ENCODE data around the gene RAB4A.

The RAB4A gene

GRCh38 chr1:229243638-229244037 lies 27.3 kb upstream of the RAB4A start:
- FAIRE-seq: no peak
- DNase-seq (ENCODE audit: insufficient read length, low spot score): no peak

GRCh38 chr1:229244091-229244490 lies 26.8 kb upstream of the RAB4A start:
- DNase-seq (ENCODE audit: insufficient read length, low spot score) (no peak), FAIRE-seq (no peak)

DNA sequence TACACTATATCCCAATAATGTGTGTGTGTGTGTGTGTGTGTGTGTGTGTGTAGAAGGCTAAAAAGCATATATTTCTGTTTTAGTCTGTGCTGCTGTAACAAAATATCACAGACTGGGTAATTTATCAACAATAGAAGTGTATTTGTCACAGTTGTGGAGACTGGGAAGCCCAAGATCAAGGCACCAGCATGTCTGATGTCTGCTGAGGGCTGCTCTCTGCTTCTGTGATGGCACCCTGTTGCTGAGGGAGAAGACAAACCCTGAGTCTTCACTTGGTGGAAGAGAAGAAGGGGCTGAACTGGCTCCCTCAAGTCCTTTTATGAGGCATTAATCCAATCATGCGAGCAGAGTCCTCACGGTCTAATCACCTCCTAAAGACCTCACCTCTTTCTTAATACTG lies 23.0 kb upstream of the RAB4A start:
- FAIRE-seq (no peak), DNase-seq (ENCODE audit: insufficient read length, low spot score) (no peak)

GRCh38 chr1:229248821-229249817 lies 21.8 kb upstream of the RAB4A start:
- FAIRE-seq (no peak), DNase-seq (ENCODE audit: insufficient read length, low spot score) (no peak)

- no peak for FAIRE-seq
- DNase-seq (ENCODE audit: insufficient read length, low spot score): no peak
Measured at GRCh38 chr1:229249854-229250644, 20.9 kb upstream of the RAB4A start.

DNA sequence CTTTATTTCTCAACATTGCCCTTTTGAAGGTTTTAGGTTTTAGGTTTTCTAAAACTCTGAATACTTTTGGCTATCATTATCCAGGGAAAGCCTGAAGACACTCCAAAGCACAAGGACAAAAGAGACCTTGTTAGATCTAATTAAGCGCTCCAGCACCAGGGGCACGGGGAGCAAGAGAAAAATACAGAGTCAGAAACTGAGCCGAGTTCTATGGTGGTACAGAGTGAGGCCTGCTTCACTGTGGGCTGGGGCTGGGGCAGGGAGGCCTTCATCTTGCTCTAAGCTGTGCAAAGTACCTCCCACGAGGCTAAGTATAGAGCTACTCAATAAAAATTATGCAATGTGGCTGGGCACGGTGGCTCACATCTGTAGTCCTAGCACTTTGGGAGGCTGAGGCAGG lies 19.7 kb upstream of the RAB4A start:
- FAIRE-seq (no peak), DNase-seq (ENCODE audit: insufficient read length, low spot score) (no peak)

DNA sequence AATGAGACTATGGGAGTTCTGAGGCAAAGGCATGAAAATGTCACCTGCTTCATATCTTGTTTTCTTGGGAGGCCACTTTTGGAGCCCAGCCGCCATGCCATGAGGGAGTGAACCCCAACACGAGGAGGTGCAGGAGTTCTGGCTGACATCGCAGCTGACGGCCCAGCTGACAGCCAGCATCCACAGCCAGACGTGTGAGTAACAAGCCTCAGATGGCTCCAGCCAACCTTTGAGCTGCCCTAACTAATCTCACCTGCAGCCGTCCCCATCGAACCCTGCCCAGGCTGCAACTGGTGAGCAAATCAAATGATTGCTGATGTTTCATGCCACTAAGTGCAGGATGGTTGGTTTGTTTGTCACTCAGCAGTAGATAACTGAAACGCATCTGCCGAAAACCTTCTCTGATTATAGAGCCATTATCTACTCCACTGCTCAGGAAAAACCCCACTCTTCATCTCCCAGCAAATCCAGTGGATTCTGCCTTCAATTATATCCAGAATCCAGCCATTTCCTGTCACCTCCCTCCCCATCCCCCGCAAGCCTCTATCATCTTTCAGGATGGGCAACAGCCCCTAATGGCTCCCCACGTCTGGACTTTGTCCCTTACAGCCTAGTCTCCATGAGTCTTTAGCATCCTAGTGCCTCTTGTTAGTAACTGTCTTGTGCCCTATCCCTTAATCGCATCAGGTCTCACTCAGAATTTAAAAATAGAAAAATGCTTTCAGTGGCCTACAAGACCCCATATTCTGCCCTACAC lies 18.5 kb upstream of the RAB4A start:
- FAIRE-seq: no peak
- DNase-seq (ENCODE audit: insufficient read length, low spot score): no peak

DNA sequence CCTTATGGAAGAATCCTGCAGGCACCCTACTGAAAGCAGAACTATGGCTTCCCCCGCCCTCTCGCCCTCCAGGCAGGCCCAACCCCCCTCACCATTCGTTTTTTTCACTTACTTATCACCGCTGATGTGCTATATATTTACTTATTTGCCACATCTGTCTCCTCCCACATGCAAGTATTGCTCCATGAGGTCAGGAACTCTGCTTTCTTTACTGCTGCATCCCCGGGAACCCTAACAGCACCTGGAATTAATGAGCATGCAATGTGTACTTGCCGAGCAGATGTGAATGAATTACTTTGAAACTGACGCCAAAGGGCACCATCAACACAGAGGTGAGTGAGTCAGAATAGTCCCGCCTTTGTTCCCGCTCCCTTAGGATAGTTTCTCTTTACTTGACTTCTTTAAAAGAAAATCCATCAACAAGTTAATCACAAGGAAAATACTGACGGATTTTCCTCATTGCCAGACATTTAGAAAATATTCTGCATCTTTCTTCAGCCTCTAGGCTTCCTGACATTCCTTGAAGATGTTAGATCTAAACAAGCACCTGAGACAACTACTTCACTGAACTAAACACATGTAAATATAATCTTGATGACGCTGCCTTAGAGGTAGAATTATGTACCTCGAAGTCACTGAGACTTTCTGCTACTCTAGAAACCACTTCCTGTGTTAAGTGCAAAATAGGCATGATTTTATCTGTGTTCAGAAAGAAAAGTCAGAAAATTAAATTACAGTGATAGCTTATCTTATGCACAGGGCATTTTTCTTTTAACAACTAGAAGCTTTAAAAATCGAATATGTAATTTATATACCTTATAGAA lies 17.5 kb upstream of the RAB4A start:
- DNase-seq (ENCODE audit: insufficient read length, low spot score) (no peak), FAIRE-seq (no peak)

- no peak for FAIRE-seq
- no peak for DNase-seq (ENCODE audit: insufficient read length, low spot score)
Measured at GRCh38 chr1:229254910-229255541, 15.9 kb upstream of the RAB4A start.

DNA sequence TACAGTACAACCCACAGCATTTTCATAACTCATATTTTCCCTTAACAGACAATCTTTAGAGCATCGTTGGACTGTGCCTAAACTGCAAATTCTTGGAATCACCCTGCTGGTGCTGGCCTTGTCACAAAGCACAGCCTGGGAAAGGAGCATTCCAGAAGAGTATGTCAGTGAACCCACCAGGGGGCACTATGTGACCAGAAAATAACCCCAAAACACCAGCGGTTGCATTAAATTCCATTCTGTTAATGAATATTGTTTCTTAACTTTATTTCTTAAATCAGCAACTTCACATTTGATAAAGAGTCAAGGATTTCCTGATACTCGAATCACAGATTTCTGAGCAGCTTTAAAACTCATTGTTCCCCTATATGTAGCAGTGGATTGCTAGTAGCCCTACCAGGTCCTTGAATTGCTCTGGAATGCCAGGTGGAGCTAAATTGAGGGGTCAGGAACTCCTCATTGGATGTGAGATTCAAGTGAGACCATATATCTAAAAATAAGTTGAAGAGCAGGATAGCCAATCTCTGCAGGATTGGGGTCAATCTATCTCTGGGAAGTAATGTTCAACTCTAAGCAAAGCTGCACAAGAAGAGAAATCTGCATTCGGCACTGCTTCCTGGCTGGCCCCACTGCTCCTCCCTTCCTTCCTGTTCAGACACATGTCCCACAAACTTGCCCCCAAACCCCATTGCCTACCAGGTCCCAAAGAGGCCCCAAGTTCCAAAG lies 12.7 kb upstream of the RAB4A start:
- DNase-seq (ENCODE audit: insufficient read length, low spot score) (peak; percentile 61), FAIRE-seq (no peak)

- no peak for FAIRE-seq
- DNase-seq (ENCODE audit: insufficient read length, low spot score): no peak
Measured at GRCh38 chr1:229258757-229259060, 12.2 kb upstream of the RAB4A start.

DNA sequence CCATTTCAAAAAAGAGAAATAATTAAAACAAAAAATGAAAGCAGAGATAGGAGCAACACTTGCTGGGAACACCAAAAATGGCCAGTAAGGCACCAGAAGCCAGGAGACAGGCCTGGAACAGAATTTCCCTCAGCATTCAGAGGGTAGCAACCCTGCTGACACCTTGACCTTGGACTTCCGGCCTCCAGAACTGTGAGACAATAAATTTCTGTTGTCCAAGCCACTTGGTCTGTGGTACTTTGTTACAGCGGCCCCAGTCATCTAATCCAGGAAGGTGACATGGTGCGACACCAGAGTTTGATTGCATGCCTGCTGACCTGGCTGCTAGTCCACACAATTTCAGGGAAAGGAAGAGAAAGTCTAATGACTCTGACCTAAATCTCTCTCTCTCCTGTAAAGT lies 10.6 kb upstream of the RAB4A start:
- FAIRE-seq: no peak

GRCh38 chr1:229262239-229262638 lies 8.7 kb upstream of the RAB4A start:
- FAIRE-seq: no peak

More for the DNA sequence above, 10.6 kb upstream of the RAB4A start:
- no peak for DNase-seq (ENCODE audit: insufficient read length, low spot score)

GRCh38 chr1:229263254-229263653 lies 7.7 kb upstream of the RAB4A start:
- DNase-seq (ENCODE audit: insufficient read length, low spot score): no peak
- no peak for FAIRE-seq

More at GRCh38 chr1:229262239-229262638, 8.7 kb upstream of the RAB4A start:
- no peak for DNase-seq (ENCODE audit: insufficient read length, low spot score)

DNA sequence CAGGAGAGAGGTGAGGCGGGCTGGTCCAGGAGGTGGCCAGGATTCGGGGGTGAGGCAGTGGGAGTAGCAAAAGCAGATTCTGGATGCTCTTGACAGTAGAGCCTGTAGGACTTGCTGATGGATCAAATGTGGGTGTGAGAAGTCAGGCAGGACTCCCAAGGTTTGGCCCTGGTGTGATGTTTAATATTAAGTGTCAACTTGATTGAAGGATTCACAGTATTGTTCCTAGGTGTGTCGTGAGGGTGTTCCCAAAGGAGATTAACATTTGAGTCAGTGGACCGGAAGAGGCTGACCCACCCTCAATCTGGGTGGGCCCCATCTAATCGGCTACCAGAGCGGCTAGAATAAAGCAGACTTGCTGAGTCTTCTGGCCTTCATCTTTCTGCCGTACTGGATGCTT lies 6.8 kb upstream of the RAB4A start:
- DNase-seq (ENCODE audit: insufficient read length, low spot score): no peak
- FAIRE-seq: no peak

- DNase-seq (ENCODE audit: insufficient read length, low spot score) (no peak), FAIRE-seq (no peak)
Measured at GRCh38 chr1:229264487-229264886, 6.4 kb upstream of the RAB4A start.

DNA sequence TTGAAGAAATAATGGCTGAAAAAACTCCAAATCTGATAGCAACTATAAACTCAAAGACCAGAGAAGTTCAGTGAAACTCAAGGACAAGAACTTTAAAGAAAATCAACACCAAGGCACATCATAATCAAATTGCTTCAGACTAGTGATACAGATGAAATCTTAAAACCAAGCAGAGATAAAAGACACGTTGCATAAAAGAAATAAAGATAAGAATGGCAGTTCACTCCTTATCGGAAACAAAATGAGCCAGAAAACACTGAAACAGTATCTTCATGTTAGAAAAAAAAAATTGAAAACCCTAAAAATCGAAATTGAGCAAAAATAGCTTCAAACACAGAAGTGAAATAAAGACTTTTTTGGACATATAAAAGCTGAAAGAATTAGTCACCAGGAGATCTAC lies 4.6 kb upstream of the RAB4A start:
- DNase-seq (ENCODE audit: insufficient read length, low spot score): no peak
- FAIRE-seq: no peak

DNA sequence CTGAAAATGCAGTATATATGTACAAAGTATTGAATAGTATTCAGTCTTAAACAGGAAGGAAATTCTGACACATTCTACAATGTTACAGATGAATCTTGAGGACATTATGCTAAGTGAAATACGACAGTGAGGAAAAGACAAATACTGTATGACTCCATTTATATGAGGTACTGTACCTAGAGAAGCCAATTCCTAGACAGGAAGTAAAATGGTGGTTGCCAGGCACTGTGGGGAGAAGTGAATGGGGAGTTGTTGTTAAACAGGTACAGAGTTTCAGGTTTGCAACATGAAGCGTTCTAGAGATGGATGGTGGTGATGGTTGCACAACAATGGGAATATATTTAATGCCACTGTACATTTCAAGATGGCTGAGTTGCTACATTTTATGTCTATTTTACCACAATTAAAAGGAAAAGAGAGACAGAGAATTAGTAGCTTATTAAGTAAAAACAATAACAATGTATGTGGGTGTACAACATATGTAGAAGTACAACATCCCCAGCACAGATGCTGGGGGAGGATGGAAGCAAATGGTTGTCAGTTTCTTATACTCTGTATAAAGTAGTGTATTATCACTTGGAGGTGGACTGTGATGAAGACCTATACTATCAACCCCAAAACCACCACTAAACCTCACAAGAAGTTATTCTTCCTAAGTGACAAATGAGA lies 3.9 kb upstream of the RAB4A start:
- FAIRE-seq (no peak), DNase-seq (ENCODE audit: insufficient read length, low spot score) (no peak)

DNA sequence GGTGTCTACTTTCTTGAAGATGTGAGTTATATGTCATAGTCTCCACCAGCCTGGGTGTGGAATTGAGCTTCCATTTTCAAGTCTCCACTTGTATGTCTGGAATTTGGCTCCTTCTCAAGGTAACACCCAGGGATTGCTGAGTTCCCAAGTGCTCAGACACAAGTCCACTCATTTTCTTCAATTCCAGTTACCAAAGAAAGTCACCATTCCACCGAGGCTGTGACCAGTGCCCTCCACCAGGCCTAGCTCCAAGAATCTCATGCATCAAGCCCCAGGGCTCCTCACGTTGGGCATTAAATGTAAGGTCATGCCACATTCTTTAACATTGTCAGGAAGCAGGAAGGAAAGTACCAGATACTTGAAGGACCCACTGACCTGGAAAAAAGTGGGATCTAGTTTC lies 2.4 kb upstream of the RAB4A start:
- FAIRE-seq (no peak), DNase-seq (ENCODE audit: insufficient read length, low spot score) (no peak)

All from HTR-8/SVneo (cell line).